AG04450 (cell line): ENCODE measurements around the gene CGNL1. TPM values are rescaled to one million over a fixed set of nuclear protein-coding genes. Genes with fewer than 3 reads are reported as not detected.

ENCODE experiments used
- CTCF ChIA-PET: fragments of 300-600, 350-600 bp; formaldehyde crosslinking; extraction: SDS; loops from one replicate; lab custom pipeline; 2022; ENCODE audit warnings: antibody characterized with exemption, inconsistent platforms; lab: Charles Lee
- POLR2A ChIA-PET: fragments of 350-600 bp; formaldehyde crosslinking; extraction: SDS; loops from one replicate; lab custom pipeline; 2021; ENCODE audit warnings: antibody characterized with exemption, inconsistent platforms; lab: Yijun Ruan, JAX
- DNase-seq: peaks from one replicate; pipeline ENCODE4 v3.0.0-alpha.2; 2011; ENCODE audit warnings: low read depth, low spot score
- H3K27ac ChIP-seq: one replicate; pipeline ENCODE4 v1.5.1; 2012; ENCODE audit warnings: low read depth, low read length, control low read depth
- H3K27me3 ChIP-seq: one replicate; pipeline ENCODE4 v1.6.0; 2012; ENCODE audit warnings: low read length; ENCODE audit not compliant: control insufficient read depth, insufficient read depth
- H3K4me3 ChIP-seq: 2 replicates; pipeline ENCODE4 v1.5.1; 2011; ENCODE audit warnings: mild to moderate bottlenecking, low read depth, low read length, control low read depth
- H3K9me3 ChIP-seq: 2 replicates; pipeline ENCODE4 v1.5.1; 2012; ENCODE audit warnings: low read length; ENCODE audit not compliant: control insufficient read depth, insufficient read depth
- polyA plus RNA-seq: library from polyadenylated mRNA; depleted of rRNA; stranded (reverse); fragments of >200 nt; gene quantifications from 2 replicates; pipeline ENCODE4 v1.2.3, GENCODE V29; 2011
- TF ChIP-seq, protein P1 (sequence below): IDR thresholded peaks from 2 replicates; pipeline ENCODE4 v1.5.1; 2011; ENCODE audit warnings: low read depth, low read length, control low read depth, inconsistent platforms

Gene CGNL1
- polyA plus RNA-seq, 1 experiment = 0.25 TPM

DNA sequence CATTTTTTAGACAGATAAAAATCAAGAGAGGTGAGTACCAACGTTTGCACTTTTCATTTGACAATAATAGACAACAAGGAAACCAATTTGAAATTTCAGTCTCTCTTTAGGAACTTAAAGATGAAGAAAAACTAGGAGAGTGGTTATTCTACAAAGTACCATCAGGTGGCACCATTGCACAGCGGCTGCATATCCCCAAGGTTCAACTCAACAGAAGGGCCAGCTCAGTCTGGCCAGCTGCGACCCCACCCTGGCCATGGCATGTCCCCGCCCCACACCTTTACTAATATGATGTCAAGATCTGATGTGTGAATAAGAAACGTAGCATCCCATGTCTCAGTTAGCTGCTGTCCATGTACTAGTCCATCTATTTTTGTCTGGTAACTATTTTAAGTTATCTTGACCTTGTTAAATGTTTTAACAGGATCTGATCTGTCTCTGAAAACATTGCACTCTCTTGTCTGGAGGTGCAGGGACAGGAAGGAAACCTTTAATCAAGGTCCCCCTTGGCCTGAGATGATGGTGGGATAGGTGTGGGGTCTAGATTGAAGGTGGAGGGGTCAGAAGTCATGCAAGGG is 35.5 kb upstream of the CGNL1 start:
- TF ChIP-seq, protein P1, sequence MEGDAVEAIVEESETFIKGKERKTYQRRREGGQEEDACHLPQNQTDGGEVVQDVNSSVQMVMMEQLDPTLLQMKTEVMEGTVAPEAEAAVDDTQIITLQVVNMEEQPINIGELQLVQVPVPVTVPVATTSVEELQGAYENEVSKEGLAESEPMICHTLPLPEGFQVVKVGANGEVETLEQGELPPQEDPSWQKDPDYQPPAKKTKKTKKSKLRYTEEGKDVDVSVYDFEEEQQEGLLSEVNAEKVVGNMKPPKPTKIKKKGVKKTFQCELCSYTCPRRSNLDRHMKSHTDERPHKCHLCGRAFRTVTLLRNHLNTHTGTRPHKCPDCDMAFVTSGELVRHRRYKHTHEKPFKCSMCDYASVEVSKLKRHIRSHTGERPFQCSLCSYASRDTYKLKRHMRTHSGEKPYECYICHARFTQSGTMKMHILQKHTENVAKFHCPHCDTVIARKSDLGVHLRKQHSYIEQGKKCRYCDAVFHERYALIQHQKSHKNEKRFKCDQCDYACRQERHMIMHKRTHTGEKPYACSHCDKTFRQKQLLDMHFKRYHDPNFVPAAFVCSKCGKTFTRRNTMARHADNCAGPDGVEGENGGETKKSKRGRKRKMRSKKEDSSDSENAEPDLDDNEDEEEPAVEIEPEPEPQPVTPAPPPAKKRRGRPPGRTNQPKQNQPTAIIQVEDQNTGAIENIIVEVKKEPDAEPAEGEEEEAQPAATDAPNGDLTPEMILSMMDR = peak; percentile 84
- H3K9me3 ChIP-seq = no peaks in the 10 kb centered on the region
- CTCF ChIA-PET = interaction anchor here (0.6 to 13.5 kb wide), 35 partner anchors 10 to 516 kb away, joined by 3 to 503 read pairs (median 5); no protein-coding TSS in a partner anchor
- no peak for DNase-seq
- no peaks in the 10 kb centered on the region for H3K27me3 ChIP-seq
- POLR2A ChIA-PET = no interaction called here
- no peak overlapping the region for H3K27ac ChIP-seq
- no peak overlapping the region for H3K4me3 ChIP-seq

GRCh38 chr15:57343048-57343447 is 33.3 kb upstream of the CGNL1 start:
- Histone ChIP-seq H3K27me3 (peaks cover 5% of the 10 kb centered on the region), H3K4me3 (no peak overlapping the region), H3K9me3 (no peaks in the 10 kb centered on the region), H3K27ac (no peak overlapping the region)
- POLR2A ChIA-PET = no interaction called here
- CTCF ChIA-PET = interaction anchor here (1.1 to 13.5 kb wide), 5 partner anchors 10 to 217 kb away, joined by 3 to 503 read pairs (median 19); no protein-coding TSS in a partner anchor
- TF ChIP-seq, protein P1 = no peak
- no peak for DNase-seq

DNA sequence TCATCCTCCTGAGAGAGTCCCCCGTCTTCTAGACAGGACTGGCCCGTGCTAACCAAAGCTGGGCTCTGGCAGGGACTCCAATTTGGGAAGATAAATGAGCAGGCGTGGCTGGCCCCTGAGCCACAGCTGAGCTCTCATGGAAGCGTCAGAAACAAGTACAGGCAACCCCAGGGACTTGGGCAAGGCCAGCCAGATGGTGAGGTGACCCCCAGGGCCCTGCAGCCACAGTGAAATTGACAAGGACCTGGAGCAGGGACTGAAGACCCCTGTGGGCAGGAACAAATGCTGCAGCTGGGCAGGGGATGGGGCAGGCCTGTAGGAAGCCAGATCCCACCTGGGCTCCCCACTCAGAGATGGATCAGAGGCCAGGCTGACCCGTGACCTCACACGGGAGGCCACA is 32.8 kb upstream of the CGNL1 start:
- ChIA-PET POLR2A (no interaction called here), CTCF (interaction anchor here (11.1 to 13.5 kb wide), 2 partner anchors 186 to 200 kb away, joined by 184 to 503 read pairs; no protein-coding TSS in a partner anchor)
- H3K9me3 ChIP-seq = no peaks in the 10 kb centered on the region
- peaks cover 5% of the 10 kb centered on the region for H3K27me3 ChIP-seq
- DNase-seq = no peak
- H3K4me3 ChIP-seq = no peak overlapping the region
- no peak overlapping the region for H3K27ac ChIP-seq
- TF ChIP-seq, protein P1 = no peak

- no peak overlapping the region for H3K27ac ChIP-seq
- no peak for DNase-seq
- ChIA-PET POLR2A (no interaction called here), CTCF (interaction anchor here (0.6 to 13.5 kb wide), 3 partner anchors 185 to 200 kb away, joined by 3 to 503 read pairs (median 184); no protein-coding TSS in a partner anchor)
- no peaks in the 10 kb centered on the region for H3K9me3 ChIP-seq
- TF ChIP-seq, protein P1 = no peak
- H3K27me3 ChIP-seq = peaks cover 5% of the 10 kb centered on the region
- H3K4me3 ChIP-seq = no peak overlapping the region
Observed at GRCh38 chr15:57344282-57344681, 32.0 kb upstream of the CGNL1 start.

GRCh38 chr15:57345584-57345983 is 30.7 kb upstream of the CGNL1 start:
- ChIA-PET CTCF (interaction anchor here (11.1 to 13.5 kb wide), 2 partner anchors 183 to 198 kb away, joined by 184 to 503 read pairs; no protein-coding TSS in a partner anchor), POLR2A (no interaction called here)
- peaks cover 5% of the 10 kb centered on the region for H3K27me3 ChIP-seq
- DNase-seq = no peak
- no peaks in the 10 kb centered on the region for H3K9me3 ChIP-seq
- H3K27ac ChIP-seq = no peak overlapping the region
- no peak overlapping the region for H3K4me3 ChIP-seq
- TF ChIP-seq, protein P1 = 0 out of 2 replicates have a peak, but pooled peaks have one; percentile 13
